AG04450 (cell line): ENCODE results near the gene NKIRAS1. TPM values are rescaled to one million over a fixed set of nuclear protein-coding genes. Genes with fewer than 3 reads are reported as not detected.

Source experiments
- CTCF ChIA-PET: fragments of 300-600, 350-600 bp; formaldehyde crosslinking; extraction: SDS; loops from one replicate; lab custom pipeline; 2022; ENCODE audit warnings: antibody characterized with exemption, inconsistent platforms; lab: Charles Lee
- POLR2A ChIA-PET: fragments of 350-600 bp; formaldehyde crosslinking; extraction: SDS; loops from one replicate; lab custom pipeline; 2021; ENCODE audit warnings: antibody characterized with exemption, inconsistent platforms; lab: Yijun Ruan, JAX
- DNase-seq: peaks from one replicate; pipeline ENCODE4 v3.0.0-alpha.2; 2011; ENCODE audit warnings: low read depth, low spot score
- H3K27ac ChIP-seq: one replicate; pipeline ENCODE4 v1.5.1; 2012; ENCODE audit warnings: low read depth, low read length, control low read depth
- H3K27me3 ChIP-seq: one replicate; pipeline ENCODE4 v1.6.0; 2012; ENCODE audit warnings: low read length; ENCODE audit not compliant: control insufficient read depth, insufficient read depth
- H3K4me3 ChIP-seq: 2 replicates; pipeline ENCODE4 v1.5.1; 2011; ENCODE audit warnings: mild to moderate bottlenecking, low read depth, low read length, control low read depth
- H3K9me3 ChIP-seq: 2 replicates; pipeline ENCODE4 v1.5.1; 2012; ENCODE audit warnings: low read length; ENCODE audit not compliant: control insufficient read depth, insufficient read depth
- polyA plus RNA-seq: library from polyadenylated mRNA; depleted of rRNA; stranded (reverse); fragments of >200 nt; gene quantifications from 2 replicates; pipeline ENCODE4 v1.2.3, GENCODE V29; 2011
- TF ChIP-seq, protein P1 (sequence below): IDR thresholded peaks from 2 replicates; pipeline ENCODE4 v1.5.1; 2011; ENCODE audit warnings: low read depth, low read length, control low read depth, inconsistent platforms

Gene NKIRAS1
- polyA plus RNA-seq, 1 experiment = 10.4 TPM

DNA sequence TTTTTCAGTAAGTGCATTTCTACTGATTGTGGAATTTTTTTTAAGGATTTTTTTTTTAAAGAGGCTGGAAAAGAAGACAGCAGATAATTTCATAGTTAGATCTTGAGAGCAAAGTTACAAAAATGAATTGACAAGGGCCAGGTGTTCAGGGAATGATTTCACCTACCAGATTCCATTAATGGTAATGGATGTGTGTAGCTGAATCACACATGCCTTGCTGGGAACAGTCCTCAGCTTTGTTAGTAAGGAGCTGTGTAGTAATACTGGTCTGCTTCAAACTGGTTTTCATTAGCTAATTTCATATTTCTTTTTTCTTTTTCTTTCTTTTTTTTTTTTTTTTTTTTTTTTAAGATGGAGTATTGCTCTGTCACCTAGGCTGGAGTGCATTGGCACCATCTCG is 44.3 kb upstream of the NKIRAS1 start:
- ChIA-PET CTCF (interaction anchor here (0.9 kb wide), 2 partner anchors 11 to 722 kb away, joined by 3 to 7 read pairs; no protein-coding TSS in a partner anchor), POLR2A (interaction anchor here (0.6 kb wide), 1 partner anchor 37 kb away, joined by 3 read pairs; no protein-coding TSS in a partner anchor)
- H3K27me3 ChIP-seq = no peaks in the 10 kb centered on the region
- no peak overlapping the region for H3K27ac ChIP-seq
- TF ChIP-seq, protein P1, sequence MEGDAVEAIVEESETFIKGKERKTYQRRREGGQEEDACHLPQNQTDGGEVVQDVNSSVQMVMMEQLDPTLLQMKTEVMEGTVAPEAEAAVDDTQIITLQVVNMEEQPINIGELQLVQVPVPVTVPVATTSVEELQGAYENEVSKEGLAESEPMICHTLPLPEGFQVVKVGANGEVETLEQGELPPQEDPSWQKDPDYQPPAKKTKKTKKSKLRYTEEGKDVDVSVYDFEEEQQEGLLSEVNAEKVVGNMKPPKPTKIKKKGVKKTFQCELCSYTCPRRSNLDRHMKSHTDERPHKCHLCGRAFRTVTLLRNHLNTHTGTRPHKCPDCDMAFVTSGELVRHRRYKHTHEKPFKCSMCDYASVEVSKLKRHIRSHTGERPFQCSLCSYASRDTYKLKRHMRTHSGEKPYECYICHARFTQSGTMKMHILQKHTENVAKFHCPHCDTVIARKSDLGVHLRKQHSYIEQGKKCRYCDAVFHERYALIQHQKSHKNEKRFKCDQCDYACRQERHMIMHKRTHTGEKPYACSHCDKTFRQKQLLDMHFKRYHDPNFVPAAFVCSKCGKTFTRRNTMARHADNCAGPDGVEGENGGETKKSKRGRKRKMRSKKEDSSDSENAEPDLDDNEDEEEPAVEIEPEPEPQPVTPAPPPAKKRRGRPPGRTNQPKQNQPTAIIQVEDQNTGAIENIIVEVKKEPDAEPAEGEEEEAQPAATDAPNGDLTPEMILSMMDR = no peak
- H3K9me3 ChIP-seq = no peaks in the 10 kb centered on the region
- no peak for DNase-seq
- H3K4me3 ChIP-seq = no peak overlapping the region

DNA sequence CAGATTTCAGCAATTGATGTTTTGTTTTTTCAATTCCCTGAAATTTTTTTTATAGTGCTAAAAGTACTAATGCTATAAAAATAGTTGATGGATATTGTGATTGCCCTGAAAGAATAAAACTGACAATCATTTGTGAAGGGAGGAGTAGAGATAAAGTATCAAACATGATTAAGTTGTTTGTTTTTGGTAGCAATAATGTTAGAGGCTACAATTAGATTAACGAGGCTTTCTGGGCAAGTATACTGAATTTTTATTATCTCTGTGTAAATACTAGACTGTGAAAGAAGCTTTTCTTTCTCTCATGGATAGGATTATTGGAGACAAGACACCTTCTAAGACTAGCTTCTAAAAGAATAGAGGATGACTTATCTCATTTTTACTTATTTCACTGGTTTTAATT is 43.9 kb upstream of the NKIRAS1 start:
- H3K27ac ChIP-seq = no peak overlapping the region
- ChIA-PET POLR2A (interaction anchor here (0.6 kb wide), 1 partner anchor 37 kb away, joined by 3 read pairs; no protein-coding TSS in a partner anchor), CTCF (interaction anchor here (0.9 kb wide), 1 partner anchor 10 kb away, joined by 3 read pairs; no protein-coding TSS in a partner anchor)
- no peak overlapping the region for H3K4me3 ChIP-seq
- no peaks in the 10 kb centered on the region for H3K27me3 ChIP-seq
- H3K9me3 ChIP-seq = no peaks in the 10 kb centered on the region
- TF ChIP-seq, protein P1 = no peak
- no peak for DNase-seq

DNA sequence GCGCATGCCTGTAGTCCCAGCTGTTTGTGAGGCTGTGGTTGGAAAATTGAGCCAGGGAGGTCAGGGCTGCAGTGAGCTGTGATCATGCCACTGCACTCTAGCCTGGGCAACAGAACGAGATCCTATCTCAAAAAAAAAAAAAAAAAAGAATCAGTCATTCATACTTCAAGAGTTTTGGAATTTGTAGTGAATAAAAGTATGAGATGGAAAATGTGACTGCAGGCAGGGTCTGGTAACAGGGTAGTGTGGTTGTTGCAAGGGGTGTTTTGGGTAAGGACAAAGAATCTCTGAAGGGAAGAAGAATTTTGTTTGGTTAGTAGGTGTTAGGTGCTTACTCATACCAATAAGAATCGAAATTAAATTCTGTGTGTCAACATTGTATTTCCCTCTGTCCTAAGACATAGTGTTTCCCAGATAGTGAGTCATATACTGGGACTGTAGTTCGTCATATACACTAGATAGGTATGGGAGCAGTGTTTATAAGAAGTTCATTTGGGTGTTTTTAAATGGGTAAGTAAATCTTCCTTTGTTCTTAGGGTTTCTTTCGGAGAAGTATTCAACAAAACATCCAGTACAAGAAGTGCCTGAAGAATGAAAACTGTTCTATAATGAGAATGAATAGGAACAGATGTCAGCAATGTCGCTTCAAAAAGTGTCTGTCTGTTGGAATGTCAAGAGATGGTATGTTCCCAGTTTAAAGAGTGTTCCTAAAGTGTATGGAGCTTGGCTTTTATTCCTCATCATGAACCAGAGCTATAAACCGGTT is 42.5 kb upstream of the NKIRAS1 start:
- TF ChIP-seq, protein P1 = no peak
- Histone ChIP-seq H3K4me3 (no peak overlapping the region), H3K9me3 (no peaks in the 10 kb centered on the region), H3K27me3 (no peaks in the 10 kb centered on the region), H3K27ac (peak overlapping the region; percentile 70)
- DNase-seq = peak; percentile 72
- POLR2A ChIA-PET = interaction anchor here (0.7 to 1.8 kb wide), 4 partner anchors 12 to 1653 kb away, joined by 3 to 6 read pairs (median 4); partner anchors contain the start of genes NKIRAS1 and RPL15
- CTCF ChIA-PET = interaction anchor here (1.6 kb wide), 1 partner anchor 13 kb away, joined by 4 read pairs; no protein-coding TSS in a partner anchor

DNA sequence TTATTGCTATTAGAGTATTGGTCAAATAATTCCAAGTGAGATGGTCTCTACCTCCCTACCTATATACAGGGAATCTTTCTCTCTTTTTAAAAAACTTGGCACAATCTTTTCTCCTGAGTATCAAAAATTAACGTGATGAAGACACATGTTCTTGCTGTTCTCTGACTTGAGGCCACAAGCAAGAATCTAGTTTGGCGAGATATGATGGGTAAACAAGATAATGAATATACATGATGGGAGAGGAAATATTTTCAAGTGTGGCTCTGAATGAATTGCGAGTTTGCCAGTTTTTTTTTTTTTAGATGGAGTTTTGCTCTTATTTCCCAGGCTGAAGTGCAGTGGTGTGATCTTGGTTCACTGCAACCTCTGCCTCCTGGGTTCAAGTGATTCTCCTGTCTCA is 39.9 kb upstream of the NKIRAS1 start:
- Histone ChIP-seq H3K27ac (no peak overlapping the region), H3K9me3 (no peaks in the 10 kb centered on the region), H3K4me3 (no peak overlapping the region), H3K27me3 (no peaks in the 10 kb centered on the region)
- TF ChIP-seq, protein P1 = no peak
- CTCF ChIA-PET = no interaction called here
- DNase-seq = no peak
- POLR2A ChIA-PET = no interaction called here

DNA sequence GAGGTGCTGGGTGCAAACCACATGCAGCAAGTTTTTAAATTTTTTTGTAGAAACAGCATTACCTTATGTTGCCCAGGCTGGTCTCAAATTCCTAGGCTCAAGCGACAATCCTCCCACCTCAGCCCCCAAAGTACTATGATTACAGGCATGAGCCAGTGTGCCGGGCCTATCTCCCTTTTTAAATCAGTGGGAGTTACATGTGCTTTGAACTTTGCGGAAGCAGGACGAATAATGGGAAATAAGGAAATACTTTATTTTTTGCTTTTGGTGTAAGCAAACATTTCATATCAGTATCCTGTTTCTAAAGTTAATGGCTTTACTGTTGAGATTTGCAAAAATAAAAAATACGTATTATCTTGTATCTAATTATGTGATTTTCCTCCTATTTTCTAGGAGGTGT is 37.4 kb upstream of the NKIRAS1 start:
- TF ChIP-seq, protein P1 = no peak
- CTCF ChIA-PET = no interaction called here

More for the DNA sequence above, 37.4 kb upstream of the NKIRAS1 start:
- no peak overlapping the region for H3K4me3 ChIP-seq
- POLR2A ChIA-PET = interaction anchor here (0.5 kb wide), 1 partner anchor 353 kb away, joined by 3 read pairs; no protein-coding TSS in a partner anchor
- H3K27me3 ChIP-seq = no peaks in the 10 kb centered on the region
- H3K27ac ChIP-seq = no peak overlapping the region
- H3K9me3 ChIP-seq = no peaks in the 10 kb centered on the region
- no peak for DNase-seq
